GM21515 (cell line): ENCODE measurements around the gene PRDM2.

ENCODE experiments used
- ATAC-seq: cut with Tn5 transposase; IDR thresholded peaks from one replicate; pipeline ENCODE4 v1.9.1; 2021; ENCODE audit not compliant: unreplicated experiment

PRDM2 gene

GRCh38 chr1:13832536-13832935, 132.5 kb downstream of the PRDM2 start:
- ATAC-seq, result no peak

- no peak for ATAC-seq
Observed at GRCh38 chr1:13836136-13836535, 136.1 kb downstream of the PRDM2 start.

DNA sequence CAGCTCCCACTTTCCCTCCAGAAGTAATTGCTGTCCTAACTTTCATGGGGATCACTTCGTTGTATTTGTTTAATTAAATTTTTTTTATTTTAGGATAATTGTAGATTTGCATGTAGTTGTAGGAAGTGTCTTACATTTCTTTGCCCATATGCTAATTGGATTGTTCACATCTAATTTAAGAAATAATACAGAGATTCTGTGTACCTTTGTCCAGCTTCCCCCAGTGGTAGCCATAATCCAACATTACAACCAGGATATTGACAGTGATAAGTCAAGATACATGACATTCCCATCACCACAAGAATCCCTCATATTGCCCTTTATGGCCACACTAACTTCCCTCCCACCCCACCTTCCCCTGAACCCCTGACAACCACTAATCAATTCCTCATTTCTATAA, 136.6 kb downstream of the PRDM2 start:
- no peak for ATAC-seq

- ATAC-seq, result no peak
Observed at GRCh38 chr1:13838236-13838635, 138.2 kb downstream of the PRDM2 start.

DNA sequence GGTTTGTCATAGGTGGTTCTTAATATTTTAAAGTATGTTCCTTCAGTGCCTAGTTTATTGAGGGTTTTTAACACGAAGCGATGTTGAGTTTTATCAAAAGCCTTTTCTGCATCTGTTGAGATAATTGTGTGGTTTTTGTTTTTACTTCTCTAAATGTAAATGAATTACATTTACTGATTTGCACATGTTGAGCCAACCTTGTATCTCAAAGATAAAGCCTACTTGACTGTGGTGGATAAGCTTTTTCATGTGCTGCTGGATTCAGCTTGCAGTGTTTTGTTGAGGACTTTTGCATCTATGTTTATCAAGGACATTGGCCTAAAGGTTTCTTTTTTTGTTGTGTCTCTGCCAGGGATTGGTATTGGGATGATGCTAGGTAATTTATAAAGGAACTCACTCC, 142.5 kb downstream of the PRDM2 start:
- ATAC-seq, result no peak

DNA sequence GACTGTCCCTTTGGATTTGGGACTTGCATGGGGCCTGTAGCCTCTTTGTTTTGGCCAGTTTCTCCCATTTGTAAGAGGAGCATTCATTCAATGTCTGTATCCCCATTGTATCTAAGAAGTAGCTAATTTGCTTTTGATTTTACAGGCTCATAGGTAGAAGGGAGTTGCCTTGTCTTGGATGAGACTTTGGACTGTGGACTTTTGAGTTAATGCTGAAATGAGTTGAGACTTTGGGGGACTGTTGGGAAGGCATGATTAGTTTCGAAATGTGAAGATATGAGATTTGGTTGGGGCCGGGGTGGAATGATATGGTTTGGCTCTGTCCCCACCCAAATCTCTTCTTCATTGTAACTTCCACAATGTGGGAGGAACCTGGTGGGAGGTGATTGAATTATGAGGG, 151.7 kb downstream of the PRDM2 start:
- ATAC-seq, result no peak

GRCh38 chr1:13855554-13855953, 155.6 kb downstream of the PRDM2 start:
- no peak for ATAC-seq

DNA sequence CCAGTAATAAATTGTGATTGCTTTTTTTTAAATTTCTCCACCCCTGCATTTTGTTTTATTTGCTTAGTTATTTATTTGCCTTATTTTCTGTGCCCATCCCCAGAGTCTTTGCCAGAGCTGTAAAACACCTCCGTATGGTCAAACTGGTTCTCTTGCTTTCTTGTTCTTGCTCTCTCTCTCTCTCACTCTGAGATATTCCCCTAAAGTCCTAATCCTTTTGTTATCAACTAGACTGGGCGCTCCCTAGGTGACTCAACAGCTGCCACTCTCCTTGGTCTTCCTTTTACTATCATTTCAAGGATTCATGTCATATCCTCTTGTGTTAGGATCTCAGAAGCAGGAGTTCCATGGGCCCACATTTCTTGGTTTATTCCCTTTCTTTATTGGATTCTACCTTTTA, 160.0 kb downstream of the PRDM2 start:
- no peak for ATAC-seq

- no peak for ATAC-seq
Observed at GRCh38 chr1:13864760-13865159, 164.8 kb downstream of the PRDM2 start.

GRCh38 chr1:13865851-13866250, 165.9 kb downstream of the PRDM2 start:
- no peak for ATAC-seq

DNA sequence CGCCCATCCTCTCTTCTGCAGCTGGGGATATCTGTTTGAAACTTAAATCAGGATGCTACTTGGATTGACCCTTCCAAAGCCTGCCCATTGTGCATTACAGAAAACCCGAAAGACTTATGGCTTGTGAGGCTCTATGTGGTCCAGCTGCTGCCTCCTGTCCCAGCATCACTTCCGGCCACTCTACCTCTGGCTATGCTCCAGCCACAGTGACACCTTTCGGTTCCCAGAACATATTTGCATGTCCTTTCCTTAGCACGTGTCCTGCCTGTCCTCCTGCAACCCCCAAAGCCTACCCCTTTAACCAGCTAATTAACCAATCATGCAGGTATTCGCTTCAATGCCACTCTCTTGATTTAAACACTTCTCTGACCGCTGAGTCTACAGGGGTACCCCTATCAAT, 167.6 kb downstream of the PRDM2 start:
- ATAC-seq, result no peak

DNA sequence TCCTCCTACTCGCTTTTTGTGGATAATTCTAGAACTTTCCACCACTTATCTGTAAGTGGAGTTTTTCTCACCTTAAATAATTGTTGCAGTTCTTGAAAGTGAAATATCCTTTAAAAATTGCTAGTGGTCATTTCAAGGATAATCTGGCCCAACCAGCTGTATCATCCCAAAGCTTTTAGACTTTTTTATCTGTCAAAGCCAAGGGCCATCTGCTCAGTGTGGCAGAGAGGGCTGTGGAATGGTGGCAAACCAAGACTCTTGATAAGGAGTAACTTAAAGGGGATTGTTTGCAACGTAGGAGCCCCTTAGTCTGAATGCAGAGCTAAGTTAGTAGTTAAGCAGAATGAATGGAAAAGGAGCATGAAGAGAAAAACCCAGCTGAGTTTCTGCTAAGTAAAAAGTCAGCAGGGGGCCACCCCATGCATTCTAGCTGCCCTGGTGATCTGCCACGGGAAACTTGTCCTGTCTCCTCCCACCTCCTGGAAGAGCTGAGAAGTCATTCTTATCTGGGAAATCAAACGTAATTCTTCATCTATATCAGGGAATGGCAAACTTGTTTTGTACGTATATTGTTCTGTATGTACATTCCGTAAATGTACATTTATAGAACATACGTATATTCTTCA, 169.3 kb downstream of the PRDM2 start:
- ATAC-seq, result no peak

DNA sequence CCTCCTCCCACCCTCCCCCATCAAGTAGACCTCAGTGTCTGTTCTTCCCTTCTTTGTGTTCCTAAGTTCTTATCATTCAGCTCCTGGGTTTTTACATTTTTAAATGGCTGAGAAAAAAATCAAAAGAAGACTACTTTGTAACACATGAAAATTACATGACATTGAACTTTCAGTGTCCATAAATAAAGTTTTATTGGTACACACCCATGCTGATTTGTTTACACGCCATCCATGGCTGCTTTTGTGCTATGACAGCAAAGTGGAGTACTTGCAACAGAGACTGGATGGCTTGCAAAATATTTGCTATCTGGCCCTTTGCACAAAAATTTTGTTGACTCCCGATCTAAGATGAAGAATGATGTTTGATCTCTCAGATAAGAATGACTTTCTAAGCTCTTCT, 171.4 kb downstream of the PRDM2 start:
- ATAC-seq, result no peak

GRCh38 chr1:13871886-13872285, 171.9 kb downstream of the PRDM2 start:
- no peak for ATAC-seq

DNA sequence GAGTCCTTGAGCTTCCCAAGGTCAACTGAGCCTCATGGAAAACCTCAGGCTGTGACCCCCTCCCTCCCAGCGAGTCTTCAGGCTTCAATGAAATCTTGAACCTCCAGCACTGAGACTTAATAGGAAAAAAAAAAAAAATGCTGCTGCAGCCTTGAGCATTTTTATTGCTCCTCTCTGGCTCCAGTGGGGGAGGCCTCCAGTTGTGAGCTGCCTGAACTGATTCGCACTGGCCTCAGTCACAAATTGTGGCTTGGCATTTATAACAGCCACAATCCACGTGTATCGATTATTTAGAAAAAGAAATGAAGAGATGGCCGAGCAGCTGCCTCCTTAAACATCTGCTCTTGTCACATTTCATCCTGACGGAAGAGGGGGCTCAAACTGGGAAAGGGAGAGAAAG, 173.0 kb downstream of the PRDM2 start:
- ATAC-seq, result no peak
